OCI-LY3 (cell line): ENCODE measurements around the gene ST14.

ENCODE experiments used
- EZH2phosphoT487 ChIP-seq: fragments of 200-600 bp; shearing (Covaris generic); IDR thresholded peaks from 2 replicates; pipeline ENCODE4 v1.6.1; 2018; ENCODE audit warnings: antibody characterized with exemption, mixed run types, low read depth
- TF ChIP-seq, protein P1 (sequence below): fragments of 200-600, 300-600 bp; sonication (generic); IDR thresholded peaks from 2 replicates; pipeline ENCODE4 v1.5.1; 2014; ENCODE audit warnings: antibody characterized with exemption, low read length, low read depth

DNA sequence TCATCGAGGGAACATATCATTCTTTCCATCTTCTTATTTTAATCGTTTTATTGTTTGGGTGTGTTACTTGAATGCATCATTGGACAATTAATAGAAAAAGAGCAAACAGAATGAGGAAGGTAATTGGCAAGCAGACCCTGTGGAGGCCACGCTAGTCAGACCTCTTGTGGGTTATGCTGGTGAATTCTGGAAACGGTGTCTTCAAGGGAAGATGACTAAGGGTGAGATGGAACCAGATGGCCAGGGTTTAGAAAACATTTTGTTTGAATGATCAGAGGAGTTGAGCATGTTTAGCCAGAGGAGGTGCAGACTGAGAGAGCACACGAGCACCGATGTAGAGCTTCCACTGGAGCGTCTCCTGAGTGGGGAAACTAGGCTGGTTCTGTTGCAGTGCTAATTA, 8.5 kb downstream of the ST14 start:
- TF ChIP-seq, protein P1, sequence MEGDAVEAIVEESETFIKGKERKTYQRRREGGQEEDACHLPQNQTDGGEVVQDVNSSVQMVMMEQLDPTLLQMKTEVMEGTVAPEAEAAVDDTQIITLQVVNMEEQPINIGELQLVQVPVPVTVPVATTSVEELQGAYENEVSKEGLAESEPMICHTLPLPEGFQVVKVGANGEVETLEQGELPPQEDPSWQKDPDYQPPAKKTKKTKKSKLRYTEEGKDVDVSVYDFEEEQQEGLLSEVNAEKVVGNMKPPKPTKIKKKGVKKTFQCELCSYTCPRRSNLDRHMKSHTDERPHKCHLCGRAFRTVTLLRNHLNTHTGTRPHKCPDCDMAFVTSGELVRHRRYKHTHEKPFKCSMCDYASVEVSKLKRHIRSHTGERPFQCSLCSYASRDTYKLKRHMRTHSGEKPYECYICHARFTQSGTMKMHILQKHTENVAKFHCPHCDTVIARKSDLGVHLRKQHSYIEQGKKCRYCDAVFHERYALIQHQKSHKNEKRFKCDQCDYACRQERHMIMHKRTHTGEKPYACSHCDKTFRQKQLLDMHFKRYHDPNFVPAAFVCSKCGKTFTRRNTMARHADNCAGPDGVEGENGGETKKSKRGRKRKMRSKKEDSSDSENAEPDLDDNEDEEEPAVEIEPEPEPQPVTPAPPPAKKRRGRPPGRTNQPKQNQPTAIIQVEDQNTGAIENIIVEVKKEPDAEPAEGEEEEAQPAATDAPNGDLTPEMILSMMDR, result no peak
- TF ChIP-seq EZH2phosphoT487, result no peak
